Mesothelial cell of epicardium (in vitro differentiated cells): ENCODE results near the gene MIER1. TPM values are rescaled to one million over a fixed set of nuclear protein-coding genes. Genes with fewer than 3 reads are reported as not detected.
A peak's percentile ranks its signal among the peaks of the same experiment; 100 is the strongest.

Source experiments
- DNase-seq, 2 experiments: peaks; one replicate each; pipeline ENCODE4 v3.0.0; 2021; ENCODE audit warnings: low spot score in 2 of 2; ENCODE audit not compliant: unreplicated experiment in 2 of 2
- H3K27ac Mint-ChIP-seq: 2 replicates; pipeline ENCODE4 v1.8.0; 2021; ENCODE audit warnings: mixed read lengths
- H3K27me3 Mint-ChIP-seq: 2 replicates; pipeline ENCODE4 v1.8.0; 2021; ENCODE audit warnings: low read depth, mixed read lengths
- H3K36me3 Mint-ChIP-seq: 2 replicates; pipeline ENCODE4 v1.8.0; 2021; ENCODE audit warnings: mixed read lengths
- H3K4me1 Mint-ChIP-seq: 2 replicates; pipeline ENCODE4 v1.8.0; 2021; ENCODE audit warnings: mixed read lengths
- H3K4me3 Mint-ChIP-seq: 2 replicates; pipeline ENCODE4 v1.8.0; 2021; ENCODE audit warnings: mild to moderate bottlenecking, moderate library complexity, mixed read lengths
- H3K9me3 Mint-ChIP-seq: 2 replicates; pipeline ENCODE4 v1.8.0; 2021; ENCODE audit warnings: mixed read lengths
- CTCF ChIP-seq: fragments of 200-600 bp; sonication (generic); IDR thresholded peaks from one replicate; pipeline ENCODE4 v1.5.0; 2021; ENCODE audit warnings: antibody characterized with exemption; ENCODE audit not compliant: unreplicated experiment
- total RNA-seq: library from RNA; stranded (reverse); gene quantifications from 3 replicates; pipeline ENCODE4 v1.2.1, GENCODE V29; 2021

MIER1 gene
- total RNA-seq, 1 donor from 2014 or later, result 36.5 TPM

- Mint-ChIP-seq H3K9me3 (no peaks in the 10 kb centered on the region), H3K36me3 (peaks cover 19% of the 10 kb centered on the region), H3K27ac (no peak overlapping the region), H3K27me3 (no peaks in the 10 kb centered on the region), H3K4me1 (peaks cover 1% of the 10 kb centered on the region), H3K4me3 (no peak overlapping the region)
- DNase-seq, result no peak
- no peak for TF ChIP-seq CTCF
Measured at GRCh38 chr1:67001682-67002425, 77.1 kb downstream of the MIER1 start.

- TF ChIP-seq CTCF, result no peak
- no peak overlapping the region for H3K4me3 Mint-ChIP-seq
- peaks cover 27% of the 10 kb centered on the region for H3K36me3 Mint-ChIP-seq
- H3K27me3 Mint-ChIP-seq, result no peaks in the 10 kb centered on the region
- DNase-seq, result no peak
- no peaks in the 10 kb centered on the region for H3K9me3 Mint-ChIP-seq
- no peak overlapping the region for H3K27ac Mint-ChIP-seq
- peaks cover 1% of the 10 kb centered on the region for H3K4me1 Mint-ChIP-seq
Measured at GRCh38 chr1:67004176-67004575, 79.4 kb downstream of the MIER1 start.

GRCh38 chr1:67005068-67005467 lies 80.3 kb downstream of the MIER1 start:
- Mint-ChIP-seq H3K4me3 (no peak overlapping the region), H3K27ac (no peak overlapping the region), H3K36me3 (peaks cover 35% of the 10 kb centered on the region), H3K9me3 (no peaks in the 10 kb centered on the region), H3K27me3 (no peaks in the 10 kb centered on the region), H3K4me1 (peaks cover 1% of the 10 kb centered on the region)
- TF ChIP-seq CTCF, result no peak
- DNase-seq, result no peak

- peaks cover 53% of the 10 kb centered on the region for H3K36me3 Mint-ChIP-seq
- H3K4me1 Mint-ChIP-seq, result no peaks in the 10 kb centered on the region
- H3K27me3 Mint-ChIP-seq, result no peaks in the 10 kb centered on the region
- TF ChIP-seq CTCF, result no peak
- no peaks in the 10 kb centered on the region for H3K9me3 Mint-ChIP-seq
- no peak overlapping the region for H3K27ac Mint-ChIP-seq
- DNase-seq, result no peak
- no peak overlapping the region for H3K4me3 Mint-ChIP-seq
Measured at GRCh38 chr1:67009792-67010191, 85.0 kb downstream of the MIER1 start.

GRCh38 chr1:67013573-67013972 lies 88.8 kb downstream of the MIER1 start:
- peaks cover 44% of the 10 kb centered on the region for H3K36me3 Mint-ChIP-seq
- TF ChIP-seq CTCF, result no peak
- H3K27me3 Mint-ChIP-seq, result no peaks in the 10 kb centered on the region
- peaks cover 2% of the 10 kb centered on the region for H3K4me1 Mint-ChIP-seq
- H3K27ac Mint-ChIP-seq, result no peak overlapping the region
- DNase-seq, result no peak
- no peaks in the 10 kb centered on the region for H3K9me3 Mint-ChIP-seq
- H3K4me3 Mint-ChIP-seq, result no peak overlapping the region

- peaks cover 27% of the 10 kb centered on the region for H3K4me1 Mint-ChIP-seq
- peaks cover 13% of the 10 kb centered on the region for H3K36me3 Mint-ChIP-seq
- no peak for TF ChIP-seq CTCF
- no peak overlapping the region for H3K4me3 Mint-ChIP-seq
- DNase-seq, result no peak
- H3K27me3 Mint-ChIP-seq, result no peaks in the 10 kb centered on the region
- no peaks in the 10 kb centered on the region for H3K9me3 Mint-ChIP-seq
- peak overlapping the region; percentile 89 for H3K27ac Mint-ChIP-seq
Measured at GRCh38 chr1:67018574-67018973, 93.8 kb downstream of the MIER1 start.
